Measurements from ENCODE around the gene ZFR. TPM values are rescaled to one million over a fixed set of nuclear protein-coding genes. Genes with fewer than 3 reads are reported as not detected.

ZFR gene
- total and polyA plus RNA-seq, 9 of the 15 experiments (the other 6 are each of a cell fraction or from before 2014, with no cell fraction given), result 35.5 to 108 (median 71.1) TPM

GRCh38 chr5:32339878-32340277 lies 104.7 kb downstream of the ZFR start:
- ChIA-PET CTCF (ENCODE audit: low intra/inter-chr PET ratio) (no interaction called here), POLR2A (interaction anchor here (0.9 to 1.1 kb wide), 2 partner anchors 10 to 27 kb away, joined by 3 read pairs; no protein-coding TSS in a partner anchor)
- intact Hi-C loops (cut with micrococcal nuclease) (loop anchor here (10.0 kb wide), 1 partner anchor 275 kb away; no protein-coding TSS in a partner anchor), in situ Hi-C loops (cut with MboI) (no loop called here)
- H3K4me3 ChIP-seq, result no peak overlapping the region
- no peak overlapping the region for H2AFZ ChIP-seq (ENCODE audit: low read depth, low read length)
- no peak for FAIRE-seq
- H3K9ac ChIP-seq (ENCODE audit: insufficient read depth in 1 of 2, low read depth in 2 of 2, low read length in 2 of 2), result no peak overlapping the region
- peak in 1 of 4 experiments; percentile 24 for DNase-seq (ENCODE audit: extremely low read depth in 1 of 4, low spot score in 3 of 4)
- no peaks in the 10 kb centered on the region for H3K9me3 ChIP-seq (replicated peaks; ENCODE audit: control insufficient read depth, insufficient read depth, low read depth, low read length)
- H3K27me3 ChIP-seq (ENCODE audit: control insufficient read depth in 2 of 2, insufficient read depth in 2 of 2, low read length in 2 of 2), result no peaks in the 10 kb centered on the region; a peak in 1 of 5 replicates
- no peaks in the 10 kb centered on the region for H3K4me1 ChIP-seq (replicated peaks in 1 of 2; ENCODE audit: control insufficient read depth in 2 of 2, insufficient read depth in 2 of 2, low read length in 2 of 2)
- H3K36me3 ChIP-seq (ENCODE audit: control insufficient read depth, insufficient read depth, low read length), result no peaks in the 10 kb centered on the region
- WGBS (ENCODE audit: insufficient coverage, low coverage, missing lambda C conversion rate), result 14% methylated on average over 4 of the region's 4 CpGs
- no peak for ATAC-seq
- no peaks in the 10 kb centered on the region for H3K9me1 ChIP-seq (ENCODE audit: control insufficient read depth, insufficient read depth, low read length)
- no peak overlapping the region for H3K4me2 ChIP-seq (ENCODE audit: insufficient read depth, low read length)
- H4K20me1 ChIP-seq (replicated peaks; ENCODE audit: control insufficient read depth, insufficient read depth, low read length), result no peaks in the 10 kb centered on the region
- BruUV-seq (replicated peaks), result no TSS peak
- H3K27ac ChIP-seq (ENCODE audit: extremely low read depth, low read depth, low read length), result no peak overlapping the region
- no peaks in the 10 kb centered on the region for H3K79me2 ChIP-seq (ENCODE audit: control insufficient read depth, insufficient read depth, low read length)
- TF ChIP-seq, protein P1, sequence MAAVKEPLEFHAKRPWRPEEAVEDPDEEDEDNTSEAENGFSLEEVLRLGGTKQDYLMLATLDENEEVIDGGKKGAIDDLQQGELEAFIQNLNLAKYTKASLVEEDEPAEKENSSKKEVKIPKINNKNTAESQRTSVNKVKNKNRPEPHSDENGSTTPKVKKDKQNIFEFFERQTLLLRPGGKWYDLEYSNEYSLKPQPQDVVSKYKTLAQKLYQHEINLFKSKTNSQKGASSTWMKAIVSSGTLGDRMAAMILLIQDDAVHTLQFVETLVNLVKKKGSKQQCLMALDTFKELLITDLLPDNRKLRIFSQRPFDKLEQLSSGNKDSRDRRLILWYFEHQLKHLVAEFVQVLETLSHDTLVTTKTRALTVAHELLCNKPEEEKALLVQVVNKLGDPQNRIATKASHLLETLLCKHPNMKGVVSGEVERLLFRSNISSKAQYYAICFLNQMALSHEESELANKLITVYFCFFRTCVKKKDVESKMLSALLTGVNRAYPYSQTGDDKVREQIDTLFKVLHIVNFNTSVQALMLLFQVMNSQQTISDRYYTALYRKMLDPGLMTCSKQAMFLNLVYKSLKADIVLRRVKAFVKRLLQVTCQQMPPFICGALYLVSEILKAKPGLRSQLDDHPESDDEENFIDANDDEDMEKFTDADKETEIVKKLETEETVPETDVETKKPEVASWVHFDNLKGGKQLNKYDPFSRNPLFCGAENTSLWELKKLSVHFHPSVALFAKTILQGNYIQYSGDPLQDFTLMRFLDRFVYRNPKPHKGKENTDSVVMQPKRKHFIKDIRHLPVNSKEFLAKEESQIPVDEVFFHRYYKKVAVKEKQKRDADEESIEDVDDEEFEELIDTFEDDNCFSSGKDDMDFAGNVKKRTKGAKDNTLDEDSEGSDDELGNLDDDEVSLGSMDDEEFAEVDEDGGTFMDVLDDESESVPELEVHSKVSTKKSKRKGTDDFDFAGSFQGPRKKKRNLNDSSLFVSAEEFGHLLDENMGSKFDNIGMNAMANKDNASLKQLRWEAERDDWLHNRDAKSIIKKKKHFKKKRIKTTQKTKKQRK (IDR thresholded peaks at IDR 0.05; ENCODE audit: borderline replicate concordance, low read depth, low read length), result peak; percentile 38; the same call in 1 of the 2 replicates
- TF ChIP-seq CBX3 (IDR thresholded peaks at IDR 0.05; ENCODE audit: borderline replicate concordance in 1 of 2, low read length in 2 of 2) (peak in 1 of 2 experiments; percentile 92; a peak in 2 of 3 replicates), ZNF740 (CRISPR knock-in tag; IDR thresholded peaks at IDR 0.05) (no peak), ZNF740 (tag; IDR thresholded peaks at IDR 0.05) (no peak), KLF6 (CRISPR knock-in tag; IDR thresholded peaks at IDR 0.05; ENCODE audit: borderline replicate concordance) (no peak), ZFP36 (IDR thresholded peaks at IDR 0.05; ENCODE audit: low read depth, low read length, partially characterized antibody) (peak; percentile 92), LCOR (CRISPR knock-in tag; IDR thresholded peaks at IDR 0.05) (no peak), KLF13 (tag; IDR thresholded peaks at IDR 0.05; ENCODE audit: borderline replicate concordance, low read depth) (no peak), TRIM28 (IDR thresholded peaks at IDR 0.05) (peak; percentile 89), BRD9 (IDR thresholded peaks at IDR 0.05; ENCODE audit: low read depth, partially characterized antibody) (no peak), KAT7 (CRISPR knock-in tag; IDR thresholded peaks at IDR 0.05; ENCODE audit: borderline replicate concordance) (no peak), ZC3H11A (IDR thresholded peaks at IDR 0.05; ENCODE audit: low read depth, low read length) (no peak)
- TF ChIP-seq, protein P2, sequence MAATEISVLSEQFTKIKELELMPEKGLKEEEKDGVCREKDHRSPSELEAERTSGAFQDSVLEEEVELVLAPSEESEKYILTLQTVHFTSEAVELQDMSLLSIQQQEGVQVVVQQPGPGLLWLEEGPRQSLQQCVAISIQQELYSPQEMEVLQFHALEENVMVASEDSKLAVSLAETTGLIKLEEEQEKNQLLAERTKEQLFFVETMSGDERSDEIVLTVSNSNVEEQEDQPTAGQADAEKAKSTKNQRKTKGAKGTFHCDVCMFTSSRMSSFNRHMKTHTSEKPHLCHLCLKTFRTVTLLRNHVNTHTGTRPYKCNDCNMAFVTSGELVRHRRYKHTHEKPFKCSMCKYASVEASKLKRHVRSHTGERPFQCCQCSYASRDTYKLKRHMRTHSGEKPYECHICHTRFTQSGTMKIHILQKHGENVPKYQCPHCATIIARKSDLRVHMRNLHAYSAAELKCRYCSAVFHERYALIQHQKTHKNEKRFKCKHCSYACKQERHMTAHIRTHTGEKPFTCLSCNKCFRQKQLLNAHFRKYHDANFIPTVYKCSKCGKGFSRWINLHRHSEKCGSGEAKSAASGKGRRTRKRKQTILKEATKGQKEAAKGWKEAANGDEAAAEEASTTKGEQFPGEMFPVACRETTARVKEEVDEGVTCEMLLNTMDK (IDR thresholded peaks at IDR 0.05; ENCODE audit: borderline replicate concordance, insufficient read depth, low read depth, low read length, poor library complexity, severe bottlenecking), result no peak
- TF ChIP-seq, protein P3, sequence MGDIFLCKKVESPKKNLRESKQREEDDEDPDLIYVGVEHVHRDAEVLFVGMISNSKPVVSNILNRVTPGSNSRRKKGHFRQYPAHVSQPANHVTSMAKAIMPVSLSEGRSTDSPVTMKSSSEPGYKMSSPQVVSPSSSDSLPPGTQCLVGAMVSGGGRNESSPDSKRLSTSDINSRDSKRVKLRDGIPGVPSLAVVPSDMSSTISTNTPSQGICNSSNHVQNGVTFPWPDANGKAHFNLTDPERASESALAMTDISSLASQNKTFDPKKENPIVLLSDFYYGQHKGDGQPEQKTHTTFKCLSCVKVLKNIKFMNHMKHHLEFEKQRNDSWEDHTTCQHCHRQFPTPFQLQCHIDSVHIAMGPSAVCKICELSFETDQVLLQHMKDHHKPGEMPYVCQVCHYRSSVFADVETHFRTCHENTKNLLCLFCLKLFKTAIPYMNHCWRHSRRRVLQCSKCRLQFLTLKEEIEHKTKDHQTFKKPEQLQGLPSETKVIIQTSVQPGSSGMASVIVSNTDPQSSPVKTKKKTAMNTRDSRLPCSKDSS (IDR thresholded peaks at IDR 0.05; ENCODE audit: low read depth, partially characterized antibody), result peak; percentile 78
